H9 (cell line): Measurements from ENCODE around the gene DAPK2. TPM values are rescaled to one million over a fixed set of nuclear protein-coding genes. Genes with fewer than 3 reads are reported as not detected.

Experiments
- DNase-seq: peaks from one replicate; pipeline ENCODE4 v3.0.0-alpha.2; 2017
- H2AFZ ChIP-seq: one replicate; pipeline ENCODE4 v1.6.1; 2013; ENCODE audit warnings: mild to moderate bottlenecking, low read length, control low read depth, moderate library complexity
- H2AK5ac ChIP-seq: 2 replicates; pipeline ENCODE4 v1.6.1; 2013; ENCODE audit warnings: low read length, control low read depth, mixed read lengths; ENCODE audit not compliant: insufficient read length
- H2BK120ac ChIP-seq: one replicate; pipeline ENCODE4 v1.6.1; 2013; ENCODE audit warnings: low read depth, mild to moderate bottlenecking, low read length, control low read depth, inconsistent platforms; ENCODE audit not compliant: poor library complexity, severe bottlenecking
- H2BK12ac ChIP-seq: 2 replicates; pipeline ENCODE4 v1.6.1; 2013; ENCODE audit warnings: low read length, control low read depth, mixed read lengths, low read depth; ENCODE audit not compliant: insufficient read length
- H2BK15ac ChIP-seq: 2 replicates; pipeline ENCODE4 v1.6.1; 2013; ENCODE audit warnings: low read depth, low read length, control low read depth
- H2BK20ac ChIP-seq: one replicate; pipeline ENCODE4 v1.6.1; 2013; ENCODE audit warnings: low read depth, mild to moderate bottlenecking, low read length, control low read depth, inconsistent platforms; ENCODE audit not compliant: poor library complexity, severe bottlenecking
- H2BK5ac ChIP-seq: 2 replicates; pipeline ENCODE4 v1.6.1; 2013; ENCODE audit warnings: low read length, control low read depth, mixed read lengths; ENCODE audit not compliant: insufficient read length
- H3K14ac ChIP-seq: 2 replicates; pipeline ENCODE4 v1.6.1; 2013; ENCODE audit warnings: low read length, control low read depth; ENCODE audit not compliant: insufficient read depth
- H3K18ac ChIP-seq: 2 replicates; pipeline ENCODE4 v1.6.1; 2013; ENCODE audit warnings: low read depth, mild to moderate bottlenecking, mixed read lengths, low read length, control low read depth; ENCODE audit not compliant: insufficient read length
- H3K23ac ChIP-seq: 2 replicates; pipeline ENCODE4 v1.6.1; 2013; ENCODE audit warnings: low read length, control low read depth, mixed read lengths, low read depth; ENCODE audit not compliant: insufficient read length
- H3K23me2 ChIP-seq: 2 replicates; pipeline ENCODE4 v1.6.1; 2013; ENCODE audit warnings: low read depth, mild to moderate bottlenecking, mixed read lengths, low read length, control low read depth; ENCODE audit not compliant: insufficient read length, poor library complexity, severe bottlenecking
- H3K27ac ChIP-seq: 2 replicates; pipeline ENCODE4 v1.5.1; 2013; ENCODE audit warnings: low read length, control low read depth, mixed read lengths, low read depth; ENCODE audit not compliant: insufficient read length
- H3K27me3 ChIP-seq: 2 replicates; pipeline ENCODE4 v1.6.1; 2013; ENCODE audit warnings: low read length, control low read depth, inconsistent platforms; ENCODE audit not compliant: insufficient read depth
- H3K4ac ChIP-seq: 2 replicates; pipeline ENCODE4 v1.6.1; 2013; ENCODE audit warnings: low read depth, mild to moderate bottlenecking, control low read depth, inconsistent platforms, low read length, moderate library complexity
- H3K4me1 ChIP-seq: 2 replicates; pipeline ENCODE4 v1.6.1; 2013; ENCODE audit warnings: low read length, control low read depth, inconsistent platforms; ENCODE audit not compliant: insufficient read depth
- H3K4me2 ChIP-seq: 2 replicates; pipeline ENCODE4 v1.6.1; 2013; ENCODE audit warnings: low read length, control low read depth, mixed read lengths; ENCODE audit not compliant: insufficient read length, insufficient read depth
- H3K56ac ChIP-seq: 2 replicates; pipeline ENCODE4 v1.6.1; 2013; ENCODE audit warnings: low read depth, mild to moderate bottlenecking, mixed read lengths, low read length, control low read depth; ENCODE audit not compliant: insufficient read length
- H3K79me1 ChIP-seq: 2 replicates; pipeline ENCODE4 v1.6.1; 2013; ENCODE audit warnings: low read depth, mild to moderate bottlenecking, moderate library complexity, low read length, control low read depth, inconsistent platforms; ENCODE audit not compliant: insufficient read depth, poor library complexity, severe bottlenecking
- H3K79me2 ChIP-seq: 2 replicates; pipeline ENCODE4 v1.6.1; 2013; ENCODE audit warnings: low read length, control low read depth, inconsistent platforms; ENCODE audit not compliant: insufficient read depth
- H3K9ac ChIP-seq: 2 replicates; pipeline ENCODE4 v1.6.1; 2013; ENCODE audit warnings: low read length, control low read depth, mixed read lengths; ENCODE audit not compliant: insufficient read length; ENCODE audit errors: extremely low read depth
- H3K9me3 ChIP-seq: one replicate; pipeline ENCODE4 v1.6.1; 2013; ENCODE audit warnings: low read depth, low read length, inconsistent platforms; ENCODE audit not compliant: control insufficient read depth
- H3T11ph ChIP-seq: one replicate; pipeline ENCODE4 v1.6.1; 2013; ENCODE audit warnings: mild to moderate bottlenecking, low read length, control low read depth, inconsistent platforms
- H4K20me1 ChIP-seq: one replicate; pipeline ENCODE4 v1.6.1; 2013; ENCODE audit not compliant: control insufficient read depth, insufficient read length, insufficient read depth
- H4K5ac ChIP-seq: 2 replicates; pipeline ENCODE4 v1.6.1; 2013; ENCODE audit warnings: low read depth, mild to moderate bottlenecking, mixed read lengths, low read length, control low read depth; ENCODE audit not compliant: insufficient read length
- H4K8ac ChIP-seq: replicated peaks from 2 replicates; pipeline ENCODE4 v1.6.1; 2013; ENCODE audit warnings: low read length, control low read depth, mixed read lengths, low read depth; ENCODE audit not compliant: insufficient read length
- H4K91ac ChIP-seq: 2 replicates; pipeline ENCODE4 v1.6.1; 2013; ENCODE audit warnings: low read depth, mild to moderate bottlenecking, moderate library complexity, mixed read lengths, low read length, control low read depth; ENCODE audit not compliant: insufficient read length
- H3K27ac Mint-ChIP-seq, 3 experiments: 2 replicates in 2 of 3; 3 replicates in 1 of 3; pipeline ENCODE4 v1.8.0; 2020 to 2021; ENCODE audit warnings: mixed read lengths in 3 of 3, mild to moderate bottlenecking in 1 of 3, moderate library complexity in 1 of 3
- H3K27me3 Mint-ChIP-seq: 2 replicates; pipeline ENCODE4 v1.8.0; 2021; ENCODE audit warnings: low read depth, mild to moderate bottlenecking, moderate library complexity, mixed read lengths
- H3K36me3 Mint-ChIP-seq, 3 experiments: 2 replicates in 2 of 3; 3 replicates in 1 of 3; pipeline ENCODE4 v1.8.0; 2020 to 2021; ENCODE audit warnings: low read depth in 3 of 3, mixed read lengths in 3 of 3; ENCODE audit not compliant: insufficient read depth in 1 of 3
- H3K4me1 Mint-ChIP-seq, 2 experiments: 2 replicates each; pipeline ENCODE4 v1.8.0; 2020; ENCODE audit warnings: mixed read lengths in 2 of 2
- H3K4me3 Mint-ChIP-seq, 2 experiments: 2 replicates in 1 of 2; 3 replicates in 1 of 2; pipeline ENCODE4 v1.8.0; 2020 to 2021; ENCODE audit warnings: mild to moderate bottlenecking in 2 of 2, mixed read lengths in 2 of 2, moderate library complexity in 1 of 2
- H3K9me3 Mint-ChIP-seq, 2 experiments: 2 replicates in 1 of 2; 3 replicates in 1 of 2; pipeline ENCODE4 v1.8.0; 2020; ENCODE audit warnings: mild to moderate bottlenecking in 2 of 2, mixed read lengths in 2 of 2, moderate library complexity in 1 of 2
- CTCF ChIP-seq: fragments of 200-600 bp; sonication (generic); conservative IDR thresholded peaks from 3 replicates; pipeline ENCODE4 v1.8.0; 2021; ENCODE audit warnings: antibody characterized with exemption, mild to moderate bottlenecking
- WGBS: extraction: QIAGEN DNeasy Blood & Tissue Kit; methylation state at CpG from one replicate; pipeline ENCODE4 v1.1.7; 2013; ENCODE audit warnings: missing lambda C conversion rate, low lambda C conversion rate, mixed read lengths; ENCODE audit not compliant: insufficient read length; ENCODE audit errors: extremely low coverage; 5-methylcytosine and 5-hydroxymethylcytosine counted together
- total RNA-seq: library from RNA; stranded (reverse); gene quantifications from 2 replicates; pipeline ENCODE4 v1.2.1, GENCODE V29; 2021

DAPK2 gene
- total RNA-seq, 1 experiment from 2014 or later: 3.5 TPM

DNA sequence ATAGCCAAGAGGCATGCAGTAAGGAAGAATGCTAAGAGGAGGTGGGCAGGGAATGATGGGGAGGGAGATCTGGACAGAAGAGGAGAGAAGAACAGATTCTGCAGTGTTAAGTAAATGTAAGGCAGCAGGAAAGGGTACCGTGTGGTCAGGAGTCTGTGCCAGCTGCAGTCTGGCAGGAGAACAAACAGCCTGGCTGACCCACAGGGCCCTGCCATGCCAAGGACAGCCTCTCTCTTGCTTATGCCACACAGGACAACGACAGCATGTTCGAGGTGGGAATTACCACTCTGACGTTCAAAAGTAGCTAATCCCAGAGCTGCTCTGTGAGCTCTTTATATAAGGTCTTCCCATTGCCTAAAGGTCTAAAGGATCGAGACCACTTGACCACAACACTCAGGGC is 31.3 kb downstream of the DAPK2 start:
- Histone ChIP-seq H2BK20ac (no peak overlapping the region), H3K27me3 (no peaks in the 10 kb centered on the region), H2AK5ac (no peak overlapping the region), H3K79me2 (no peaks in the 10 kb centered on the region), H2BK12ac (no peak overlapping the region), H4K5ac (no peak overlapping the region), H2BK5ac (no peak overlapping the region), H3K9me3 (no peaks in the 10 kb centered on the region), H4K8ac (no peak overlapping the region), H3K18ac (no peak overlapping the region), H3K14ac (no peak overlapping the region), H3K27ac (no peak overlapping the region), H3K4me1 (no peaks in the 10 kb centered on the region), H3K4ac (no peak overlapping the region), H3K9ac (no peak overlapping the region), H3K23ac (no peak overlapping the region), H2AFZ (no peak overlapping the region), H2BK15ac (no peak overlapping the region), H3T11ph (no peak overlapping the region), H4K20me1 (no peaks in the 10 kb centered on the region), H3K79me1 (no peaks in the 10 kb centered on the region), H4K91ac (no peak overlapping the region), H2BK120ac (no peak overlapping the region), H3K23me2 (no peaks in the 10 kb centered on the region), H3K56ac (no peak overlapping the region), H3K4me2 (no peak overlapping the region)
- no peaks in the 10 kb centered on the region for H3K9me3 Mint-ChIP-seq
- H3K27me3 Mint-ChIP-seq: no peaks in the 10 kb centered on the region; the same call in 1 of the 2 replicates
- no peaks in the 10 kb centered on the region for H3K36me3 Mint-ChIP-seq
- no peak overlapping the region for H3K27ac Mint-ChIP-seq
- no peak for TF ChIP-seq CTCF
- H3K4me1 Mint-ChIP-seq: peaks cover 18 to 21% of the 10 kb centered on the region in 2 experiments
- no peak overlapping the region for H3K4me3 Mint-ChIP-seq
- no CpG with 5 or more reads among the region's 5 CpGs for WGBS
- no peak for DNase-seq
